ENCODE data around the gene STPG1.

Gene STPG1

GRCh38 chr1:24415334-24415909 lies 1.8 kb upstream of the STPG1 start, which contains the start of gene NIPAL3:
Gene NIPAL3, plus strand, starts transcription at chr1:24415802. Its CDS starts 3,746 bp downstream, at chr1:24419548.
- in situ Hi-C loops (cut with HindIII; ENCODE audit: low sequenced_read_pairs) = no loop called here
- DNase-seq (ENCODE audit: low read depth) = peak; percentile 99
- TF ChIP-seq CTCF (IDR thresholded peaks at IDR 0.05; ENCODE audit: low read depth, low read length, missing control alignments) = peak; percentile 77
- peak within 1 kb of the TSS; percentile 84 for H3K4me3 ChIP-seq (ENCODE audit: low read depth, low read length)

GRCh38 chr1:24414775-24415333 lies 1.3 kb upstream of the STPG1 start:
- peak overlapping the region; percentile 84 for H3K4me3 ChIP-seq (ENCODE audit: low read depth, low read length)
- in situ Hi-C loops (cut with HindIII; ENCODE audit: low sequenced_read_pairs) = no loop called here
- TF ChIP-seq CTCF (IDR thresholded peaks at IDR 0.05; ENCODE audit: low read depth, low read length, missing control alignments) = no peak
- no peak for DNase-seq (ENCODE audit: low read depth)

GRCh38 chr1:24412408-24412807 lies 1.2 kb downstream of the STPG1 start:
- in situ Hi-C loops (cut with HindIII; ENCODE audit: low sequenced_read_pairs) = no loop called here
- no peak overlapping the region for H3K4me3 ChIP-seq (ENCODE audit: low read depth, low read length)
- no peak for DNase-seq (ENCODE audit: low read depth)
- no peak for TF ChIP-seq CTCF (IDR thresholded peaks at IDR 0.05; ENCODE audit: low read depth, low read length, missing control alignments)

GRCh38 chr1:24411963-24412362 lies 1.6 kb downstream of the STPG1 start:
- no peak overlapping the region for H3K4me3 ChIP-seq (ENCODE audit: low read depth, low read length)
- in situ Hi-C loops (cut with HindIII; ENCODE audit: low sequenced_read_pairs) = no loop called here
- no peak for TF ChIP-seq CTCF (IDR thresholded peaks at IDR 0.05; ENCODE audit: low read depth, low read length, missing control alignments)
- no peak for DNase-seq (ENCODE audit: low read depth)

- no peak for TF ChIP-seq CTCF (IDR thresholded peaks at IDR 0.05; ENCODE audit: low read depth, low read length, missing control alignments)
- in situ Hi-C loops (cut with HindIII; ENCODE audit: low sequenced_read_pairs) = no loop called here
- H3K4me3 ChIP-seq (ENCODE audit: low read depth, low read length) = no peak overlapping the region
- DNase-seq (ENCODE audit: low read depth) = no peak
These were observed 2.8 kb downstream of the STPG1 start for GRCh38 chr1:24410750-24411149.

GRCh38 chr1:24409535-24409934 lies 4.0 kb downstream of the STPG1 start:
- DNase-seq (ENCODE audit: low read depth) = no peak
- in situ Hi-C loops (cut with HindIII; ENCODE audit: low sequenced_read_pairs) = no loop called here
- no peak for TF ChIP-seq CTCF (IDR thresholded peaks at IDR 0.05; ENCODE audit: low read depth, low read length, missing control alignments)
- H3K4me3 ChIP-seq (ENCODE audit: low read depth, low read length) = no peak overlapping the region
